WTC11 (cell line): ENCODE results near the gene SCN9A. TPM values are rescaled to one million over a fixed set of nuclear protein-coding genes. Genes with fewer than 3 reads are reported as not detected.

Experiments
- ATAC-seq: fragments of 200-7000 bp; cut with Tn5 transposase; 2 replicates; pipeline ENCODE4 v1.10.0; 2021; ENCODE audit warnings: mild to moderate bottlenecking, moderate library complexity
- CTCF ChIA-PET: fragments of 300-600 bp; sonication (Branson Sonifier 250); formaldehyde crosslinking; loops from one replicate; lab custom pipeline; 2021; ENCODE audit warnings: antibody characterized with exemption; lab: Charles Lee
- POLR2A ChIA-PET: fragments of 350-600 bp; sonication (Branson Sonifier 250); formaldehyde crosslinking; loops from one replicate; lab custom pipeline; 2021; ENCODE audit warnings: antibody characterized with exemption; lab: Charles Lee
- DNase-seq: peaks from one replicate; pipeline ENCODE4 v3.0.0; 2021; ENCODE audit warnings: low spot score
- H3K27ac Mint-ChIP-seq: 2 replicates; pipeline ENCODE4 v1.8.0; 2021; ENCODE audit warnings: mixed read lengths
- H3K27me3 Mint-ChIP-seq: 2 replicates; pipeline ENCODE4 v1.8.0; 2021; ENCODE audit warnings: low read depth, mild to moderate bottlenecking, moderate library complexity, mixed read lengths
- H3K36me3 Mint-ChIP-seq: 2 replicates; pipeline ENCODE4 v1.8.0; 2021; ENCODE audit warnings: mixed read lengths
- H3K4me1 Mint-ChIP-seq: 2 replicates; pipeline ENCODE4 v1.8.0; 2022; ENCODE audit warnings: mixed read lengths
- H3K4me3 Mint-ChIP-seq: 2 replicates; pipeline ENCODE4 v1.8.0; 2021; ENCODE audit warnings: mild to moderate bottlenecking, moderate library complexity, mixed read lengths
- H3K9me3 Mint-ChIP-seq: 2 replicates; pipeline ENCODE4 v1.8.0; 2021; ENCODE audit warnings: mixed read lengths
- ATF1 ChIP-seq: sonication (generic); formaldehyde crosslinking; IDR thresholded peaks from 2 replicates; pipeline ENCODE4 v1.8.1; 2023; ENCODE audit warnings: mild to moderate bottlenecking, moderate library complexity, missing genetic modification reagents
- E2F5 ChIP-seq: sonication (generic); formaldehyde crosslinking; IDR thresholded peaks from 2 replicates; pipeline ENCODE4 v1.8.1; 2022; ENCODE audit warnings: mild to moderate bottlenecking, moderate library complexity, missing genetic modification reagents
- ELF4 ChIP-seq: sonication (generic); formaldehyde crosslinking; IDR thresholded peaks from 2 replicates; pipeline ENCODE4 v1.8.1; 2022; ENCODE audit warnings: low read depth, mild to moderate bottlenecking, moderate library complexity, missing genetic modification reagents
- GABPB1 ChIP-seq: sonication (generic); formaldehyde crosslinking; IDR thresholded peaks from 2 replicates; pipeline ENCODE4 v1.8.1; 2023; ENCODE audit warnings: mild to moderate bottlenecking, missing genetic modification reagents
- GRHL2 ChIP-seq: fragments of 250-450 bp; sonication (Bioruptor Pico); IDR thresholded peaks from 2 replicates; pipeline ENCODE4 v1.8.0; 2022; ENCODE audit warnings: mild to moderate bottlenecking, moderate library complexity; ENCODE audit not compliant: insufficient replicate concordance, severe bottlenecking
- JAZF1 ChIP-seq: fragments of 250-450 bp; sonication (Bioruptor Pico); IDR thresholded peaks from 2 replicates; pipeline ENCODE4 v1.9.0; 2021; ENCODE audit warnings: moderate library complexity, mild to moderate bottlenecking, inconsistent platforms
- MAX ChIP-seq: sonication (generic); formaldehyde crosslinking; IDR thresholded peaks from 2 replicates; pipeline ENCODE4 v1.8.0; 2022; ENCODE audit warnings: mild to moderate bottlenecking, missing genetic modification reagents
- NFATC4 ChIP-seq: fragments of 250-450 bp; sonication (Bioruptor Pico); IDR thresholded peaks from 2 replicates; pipeline ENCODE4 v1.9.0; 2021; ENCODE audit warnings: mild to moderate bottlenecking
- OVOL2 ChIP-seq: fragments of 250-450 bp; sonication (Bioruptor Pico); IDR thresholded peaks from 2 replicates; pipeline ENCODE4 v1.9.0; 2021; ENCODE audit warnings: mild to moderate bottlenecking, borderline replicate concordance
- PRDM15 ChIP-seq: sonication (generic); formaldehyde crosslinking; IDR thresholded peaks from 2 replicates; pipeline ENCODE4 v1.8.0; 2022; ENCODE audit warnings: missing genetic modification reagents
- SMAD4 ChIP-seq: sonication (generic); formaldehyde crosslinking; IDR thresholded peaks from 2 replicates; pipeline ENCODE4 v1.8.0; 2022; ENCODE audit warnings: mild to moderate bottlenecking, missing genetic modification reagents
- SP1 ChIP-seq: sonication (generic); formaldehyde crosslinking; conservative IDR thresholded peaks from 2 replicates; pipeline ENCODE4 v1.8.1; 2022; ENCODE audit warnings: missing genetic modification reagents
- TCF7 ChIP-seq: sonication (generic); formaldehyde crosslinking; IDR thresholded peaks from 2 replicates; pipeline ENCODE4 v1.8.0; 2022; ENCODE audit warnings: mild to moderate bottlenecking, low read depth, missing genetic modification reagents, moderate library complexity
- USF1 ChIP-seq: sonication (generic); formaldehyde crosslinking; IDR thresholded peaks from 2 replicates; pipeline ENCODE4 v1.8.0; 2022; ENCODE audit warnings: mild to moderate bottlenecking, missing genetic modification reagents
- ZNF138 ChIP-seq: sonication (generic); formaldehyde crosslinking; conservative IDR thresholded peaks from 2 replicates; pipeline ENCODE4 v1.8.1; 2022; ENCODE audit warnings: mild to moderate bottlenecking, moderate library complexity, missing genetic modification reagents
- ZNF219 ChIP-seq: sonication (generic); formaldehyde crosslinking; IDR thresholded peaks from 2 replicates; pipeline ENCODE4 v1.8.0; 2023; ENCODE audit warnings: missing genetic modification reagents, mild to moderate bottlenecking, borderline replicate concordance
- ZNF232 ChIP-seq: sonication (generic); formaldehyde crosslinking; IDR thresholded peaks from 2 replicates; pipeline ENCODE4 v1.8.0; 2022; ENCODE audit warnings: mild to moderate bottlenecking, missing genetic modification reagents
- ZNF671 ChIP-seq: fragments of 250-450 bp; sonication (Bioruptor Pico); IDR thresholded peaks from 2 replicates; pipeline ENCODE4 v1.8.0; 2021; ENCODE audit warnings: mild to moderate bottlenecking
- total RNA-seq: library from RNA; stranded (reverse); gene quantifications from 3 replicates; pipeline ENCODE4 v1.2.3, GENCODE V29; 2021
- TF ChIP-seq, protein P1 (sequence below): sonication (generic); formaldehyde crosslinking; IDR thresholded peaks from 2 replicates; pipeline ENCODE4 v1.8.1; 2022; ENCODE audit warnings: low read depth, mild to moderate bottlenecking, moderate library complexity, missing genetic modification reagents, borderline replicate concordance
- TF ChIP-seq, protein P2 (sequence below): sonication (generic); formaldehyde crosslinking; IDR thresholded peaks from 2 replicates; pipeline ENCODE4 v1.8.1; 2023; ENCODE audit warnings: mild to moderate bottlenecking, missing genetic modification reagents
- TF ChIP-seq, protein P3 (sequence below): sonication (generic); formaldehyde crosslinking; IDR thresholded peaks from 2 replicates; pipeline ENCODE4 v1.8.0; 2023; ENCODE audit warnings: missing genetic modification reagents
- TF ChIP-seq, protein P4 (sequence below): sonication (generic); formaldehyde crosslinking; IDR thresholded peaks from 2 replicates; pipeline ENCODE4 v1.8.1; 2023; ENCODE audit warnings: mild to moderate bottlenecking, missing genetic modification reagents, moderate library complexity
- TF ChIP-seq, protein P5 (sequence below): fragments of 250-450 bp; sonication (Bioruptor Pico); IDR thresholded peaks from 2 replicates; pipeline ENCODE4 v1.9.0; 2021; ENCODE audit warnings: moderate library complexity, mild to moderate bottlenecking, inconsistent platforms, borderline replicate concordance
- TF ChIP-seq, protein P6 (sequence below): fragments of 250-450 bp; sonication (Bioruptor Pico); IDR thresholded peaks from 2 replicates; pipeline ENCODE4 v2.1.2; 2022; ENCODE audit warnings: mild to moderate bottlenecking, moderate library complexity

Gene SCN9A
- total RNA-seq, 1 experiment from 2014 or later, result 7.3 TPM

- no peak for TF ChIP-seq SP1 (CRISPR knock-in tag)
- TF ChIP-seq ZNF671 (CRISPR knock-in tag), result no peak
- no peak for TF ChIP-seq USF1
- TF ChIP-seq, protein P1, sequence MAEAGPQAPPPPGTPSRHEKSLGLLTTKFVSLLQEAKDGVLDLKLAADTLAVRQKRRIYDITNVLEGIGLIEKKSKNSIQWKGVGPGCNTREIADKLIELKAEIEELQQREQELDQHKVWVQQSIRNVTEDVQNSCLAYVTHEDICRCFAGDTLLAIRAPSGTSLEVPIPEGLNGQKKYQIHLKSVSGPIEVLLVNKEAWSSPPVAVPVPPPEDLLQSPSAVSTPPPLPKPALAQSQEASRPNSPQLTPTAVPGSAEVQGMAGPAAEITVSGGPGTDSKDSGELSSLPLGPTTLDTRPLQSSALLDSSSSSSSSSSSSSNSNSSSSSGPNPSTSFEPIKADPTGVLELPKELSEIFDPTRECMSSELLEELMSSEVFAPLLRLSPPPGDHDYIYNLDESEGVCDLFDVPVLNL, result no peak
- TF ChIP-seq, protein P2, sequence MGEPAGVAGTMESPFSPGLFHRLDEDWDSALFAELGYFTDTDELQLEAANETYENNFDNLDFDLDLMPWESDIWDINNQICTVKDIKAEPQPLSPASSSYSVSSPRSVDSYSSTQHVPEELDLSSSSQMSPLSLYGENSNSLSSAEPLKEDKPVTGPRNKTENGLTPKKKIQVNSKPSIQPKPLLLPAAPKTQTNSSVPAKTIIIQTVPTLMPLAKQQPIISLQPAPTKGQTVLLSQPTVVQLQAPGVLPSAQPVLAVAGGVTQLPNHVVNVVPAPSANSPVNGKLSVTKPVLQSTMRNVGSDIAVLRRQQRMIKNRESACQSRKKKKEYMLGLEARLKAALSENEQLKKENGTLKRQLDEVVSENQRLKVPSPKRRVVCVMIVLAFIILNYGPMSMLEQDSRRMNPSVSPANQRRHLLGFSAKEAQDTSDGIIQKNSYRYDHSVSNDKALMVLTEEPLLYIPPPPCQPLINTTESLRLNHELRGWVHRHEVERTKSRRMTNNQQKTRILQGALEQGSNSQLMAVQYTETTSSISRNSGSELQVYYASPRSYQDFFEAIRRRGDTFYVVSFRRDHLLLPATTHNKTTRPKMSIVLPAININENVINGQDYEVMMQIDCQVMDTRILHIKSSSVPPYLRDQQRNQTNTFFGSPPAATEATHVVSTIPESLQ, result no peak
- no peak for TF ChIP-seq MAX (CRISPR knock-in tag)
- TF ChIP-seq, protein P3, sequence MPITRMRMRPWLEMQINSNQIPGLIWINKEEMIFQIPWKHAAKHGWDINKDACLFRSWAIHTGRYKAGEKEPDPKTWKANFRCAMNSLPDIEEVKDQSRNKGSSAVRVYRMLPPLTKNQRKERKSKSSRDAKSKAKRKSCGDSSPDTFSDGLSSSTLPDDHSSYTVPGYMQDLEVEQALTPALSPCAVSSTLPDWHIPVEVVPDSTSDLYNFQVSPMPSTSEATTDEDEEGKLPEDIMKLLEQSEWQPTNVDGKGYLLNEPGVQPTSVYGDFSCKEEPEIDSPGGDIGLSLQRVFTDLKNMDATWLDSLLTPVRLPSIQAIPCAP (CRISPR knock-in tag), result no peak
- no peak for TF ChIP-seq ZNF232 (CRISPR knock-in tag)
- no peak for TF ChIP-seq SMAD4 (CRISPR knock-in tag)
Measured at GRCh38 chr2:166256896-166257295, 118.8 kb downstream of the SCN9A start (continued).

GRCh38 chr2:166249318-166249717 is 126.4 kb downstream of the SCN9A start:
- no peaks in the 10 kb centered on the region for H3K9me3 Mint-ChIP-seq
- no peak for ATAC-seq
- peaks cover 5% of the 10 kb centered on the region for H3K4me1 Mint-ChIP-seq
- H3K36me3 Mint-ChIP-seq, result no peaks in the 10 kb centered on the region
- H3K27ac Mint-ChIP-seq, result no peak overlapping the region
- no peaks in the 10 kb centered on the region for H3K27me3 Mint-ChIP-seq
- no peak for DNase-seq
- POLR2A ChIA-PET, result no interaction called here
- no peak overlapping the region for H3K4me3 Mint-ChIP-seq
- CTCF ChIA-PET, result no interaction called here
- TF ChIP-seq, protein P4, sequence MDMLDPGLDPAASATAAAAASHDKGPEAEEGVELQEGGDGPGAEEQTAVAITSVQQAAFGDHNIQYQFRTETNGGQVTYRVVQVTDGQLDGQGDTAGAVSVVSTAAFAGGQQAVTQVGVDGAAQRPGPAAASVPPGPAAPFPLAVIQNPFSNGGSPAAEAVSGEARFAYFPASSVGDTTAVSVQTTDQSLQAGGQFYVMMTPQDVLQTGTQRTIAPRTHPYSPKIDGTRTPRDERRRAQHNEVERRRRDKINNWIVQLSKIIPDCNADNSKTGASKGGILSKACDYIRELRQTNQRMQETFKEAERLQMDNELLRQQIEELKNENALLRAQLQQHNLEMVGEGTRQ (CRISPR knock-in tag), result no peak
- TF ChIP-seq ATF1 (CRISPR knock-in tag) (no peak), USF1 (no peak), ELF4 (no peak), ZNF138 (CRISPR knock-in tag) (no peak), NFATC4 (CRISPR knock-in tag) (no peak), E2F5 (CRISPR knock-in tag) (no peak), GABPB1 (CRISPR knock-in tag) (no peak), GRHL2 (CRISPR knock-in tag) (no peak), PRDM15 (CRISPR knock-in tag) (no peak), TCF7 (CRISPR knock-in tag) (no peak), OVOL2 (CRISPR knock-in tag) (no peak), SP1 (CRISPR knock-in tag) (no peak), JAZF1 (CRISPR knock-in tag) (no peak), ZNF219 (no peak)
- TF ChIP-seq, protein P5, sequence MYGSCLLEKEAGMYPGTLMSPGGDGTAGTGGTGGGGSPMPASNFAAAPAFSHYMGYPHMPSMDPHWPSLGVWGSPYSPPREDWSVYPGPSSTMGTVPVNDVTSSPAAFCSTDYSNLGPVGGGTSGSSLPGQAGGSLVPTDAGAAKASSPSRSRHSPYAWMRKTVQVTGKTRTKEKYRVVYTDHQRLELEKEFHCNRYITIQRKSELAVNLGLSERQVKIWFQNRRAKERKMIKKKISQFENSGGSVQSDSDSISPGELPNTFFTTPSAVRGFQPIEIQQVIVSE, result no peak
- TF ChIP-seq, protein P6, sequence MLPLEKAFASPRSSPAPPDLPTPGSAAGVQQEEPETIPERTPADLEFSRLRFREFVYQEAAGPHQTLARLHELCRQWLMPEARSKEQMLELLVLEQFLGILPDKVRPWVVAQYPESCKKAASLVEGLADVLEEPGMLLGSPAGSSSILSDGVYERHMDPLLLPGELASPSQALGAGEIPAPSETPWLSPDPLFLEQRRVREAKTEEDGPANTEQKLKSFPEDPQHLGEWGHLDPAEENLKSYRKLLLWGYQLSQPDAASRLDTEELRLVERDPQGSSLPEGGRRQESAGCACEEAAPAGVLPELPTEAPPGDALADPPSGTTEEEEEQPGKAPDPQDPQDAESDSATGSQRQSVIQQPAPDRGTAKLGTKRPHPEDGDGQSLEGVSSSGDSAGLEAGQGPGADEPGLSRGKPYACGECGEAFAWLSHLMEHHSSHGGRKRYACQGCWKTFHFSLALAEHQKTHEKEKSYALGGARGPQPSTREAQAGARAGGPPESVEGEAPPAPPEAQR (CRISPR knock-in tag), result no peak
